H1 (cell line): Measurements from ENCODE around the gene PCED1B. TPM values are rescaled to one million over a fixed set of nuclear protein-coding genes. Genes with fewer than 3 reads are reported as not detected.

Source experiments
- CTCF ChIA-PET: fragments of 300-600 bp; sonication (Branson Sonifier 250); formaldehyde crosslinking; loops from one replicate; lab custom pipeline; 2021; ENCODE audit not compliant: partially characterized antibody; lab: Charles Lee
- POLR2A ChIA-PET: fragments of 300-600 bp; sonication (Branson Sonifier 250); formaldehyde crosslinking; loops from one replicate; lab custom pipeline; 2021; ENCODE audit warnings: inconsistent platforms; ENCODE audit not compliant: partially characterized antibody; lab: Charles Lee
- DNase-seq, 2 experiments: peaks; one replicate each; pipeline versions ENCODE4 v3.0.0 to v3.0.0-alpha.2; 2010 to 2022; ENCODE audit warnings: low spot score in 2 of 2, low read depth in 1 of 2, mixed read lengths in 1 of 2
- FAIRE-seq: peaks from 2 replicates; lab custom pipeline; 2011; peaks lifted over from hg19 to GRCh38; lab: Jason Lieb, UNC
- H2AFZ ChIP-seq: 2 replicates; pipeline ENCODE4 v1.8.1; 2012; ENCODE audit warnings: low read length, inconsistent platforms
- H2AK5ac ChIP-seq: 2 replicates; pipeline ENCODE4 v1.6.1; 2013; ENCODE audit warnings: low read depth, low read length
- H2BK120ac ChIP-seq: replicated peaks from 2 replicates; pipeline ENCODE3; 2013; ENCODE audit warnings: low read depth, low read length, inconsistent platforms
- H2BK12ac ChIP-seq: 2 replicates; pipeline ENCODE4 v1.6.1; 2013; ENCODE audit warnings: low read depth, low read length
- H2BK15ac ChIP-seq: 2 replicates; pipeline ENCODE4 v1.6.1; 2013; ENCODE audit warnings: low read length
- H2BK20ac ChIP-seq: 2 replicates; pipeline ENCODE4 v1.6.1; 2013; ENCODE audit warnings: low read length
- H2BK5ac ChIP-seq: 2 replicates; pipeline ENCODE4 v1.6.1; 2013; ENCODE audit warnings: low read depth, low read length
- H3K14ac ChIP-seq: 2 replicates; pipeline ENCODE4 v1.6.1; 2013; ENCODE audit warnings: inconsistent platforms; ENCODE audit not compliant: insufficient read length
- H3K18ac ChIP-seq: 2 replicates; pipeline ENCODE4 v1.6.1; 2013; ENCODE audit warnings: low read length; ENCODE audit errors: extremely low read depth
- H3K23ac ChIP-seq: 2 replicates; pipeline ENCODE4 v1.6.1; 2013; ENCODE audit warnings: inconsistent platforms; ENCODE audit not compliant: insufficient read length
- H3K23me2 ChIP-seq: 2 replicates; pipeline ENCODE4 v1.6.1; 2013; ENCODE audit warnings: low read depth, low read length
- H3K27ac ChIP-seq: 2 replicates; pipeline ENCODE4 v1.6.1; 2011; ENCODE audit warnings: low read depth, low read length, inconsistent platforms
- H3K27me3 ChIP-seq, 4 experiments: replicated peaks in 1 of 4; 1 replicate in 1 of 4; 2 replicates in 3 of 4; pipeline versions ENCODE4 v1.6.1 to v1.8.1; 2011 to 2013; ENCODE audit warnings: low read length in 3 of 4, mild to moderate bottlenecking in 3 of 4, inconsistent platforms in 2 of 4, mixed read lengths in 2 of 4, moderate library complexity in 1 of 4; ENCODE audit not compliant: control insufficient read depth in 3 of 4, insufficient read depth in 3 of 4; ENCODE audit errors: extremely low read depth in 1 of 4
- H3K36me3 ChIP-seq, 4 experiments: 2 replicates each; pipeline versions ENCODE4 v1.6.1 to v1.8.1; 2011 to 2013; ENCODE audit warnings: mild to moderate bottlenecking in 4 of 4, low read length in 3 of 4, moderate library complexity in 2 of 4, control low read depth in 1 of 4, inconsistent platforms in 1 of 4; ENCODE audit not compliant: insufficient read depth in 4 of 4, control insufficient read depth in 2 of 4
- H3K4ac ChIP-seq: replicated peaks from 2 replicates; pipeline ENCODE3; 2013; ENCODE audit warnings: low read length, low read depth, mixed read lengths, inconsistent platforms; ENCODE audit not compliant: insufficient read length
- H3K4me1 ChIP-seq, 4 experiments: replicated peaks in 1 of 4; 1 replicate in 1 of 4; 2 replicates in 3 of 4; pipeline versions ENCODE4 v1.6.1 to v1.8.1; 2011 to 2013; ENCODE audit warnings: low read length in 3 of 4, inconsistent platforms in 2 of 4, mixed read lengths in 1 of 4; ENCODE audit not compliant: insufficient read depth in 4 of 4, control insufficient read depth in 3 of 4
- H3K4me2 ChIP-seq, 2 experiments: 2 replicates each; pipeline versions ENCODE4 v1.6.1 to v1.8.1; 2011 to 2013; ENCODE audit warnings: low read depth in 2 of 2, low read length in 2 of 2, control low read depth in 1 of 2, inconsistent platforms in 1 of 2, mild to moderate bottlenecking in 1 of 2; ENCODE audit not compliant: insufficient read depth in 1 of 2
- H3K4me3 ChIP-seq, 4 experiments: fragments of 200-600, 300-600 bp in 1 of 4; sonication (generic), shearing (Covaris generic), sonication (Bioruptor Twin) in 1 of 4; 2 replicates each; pipeline versions ENCODE4 v1.5.1 to v1.8.1; 2011 to 2016; ENCODE audit warnings: low read length in 4 of 4, low read depth in 3 of 4, control low read depth in 2 of 4, inconsistent platforms in 2 of 4, mild to moderate bottlenecking in 2 of 4, mixed read lengths in 1 of 4, moderate library complexity in 1 of 4; ENCODE audit not compliant: insufficient read depth in 2 of 4; ENCODE audit errors: extremely low read depth in 1 of 4
- H3K56ac ChIP-seq: replicated peaks from 2 replicates; pipeline ENCODE3; 2013; ENCODE audit warnings: low read depth, mild to moderate bottlenecking, mixed read lengths, low read length, inconsistent platforms; ENCODE audit not compliant: insufficient read length
- H3K79me1 ChIP-seq: 2 replicates; pipeline ENCODE4 v1.6.1; 2013; ENCODE audit warnings: low read depth, low read length, control low read depth
- H3K79me2 ChIP-seq, 2 experiments: 2 replicates each; pipeline versions ENCODE4 v1.6.1 to v1.8.1; 2012 to 2013; ENCODE audit warnings: low read length in 2 of 2, mild to moderate bottlenecking in 2 of 2, inconsistent platforms in 1 of 2; ENCODE audit not compliant: insufficient read depth in 2 of 2, control insufficient read depth in 1 of 2
- H3K9ac ChIP-seq, 4 experiments: replicated peaks in 1 of 4; 1 replicate in 1 of 4; 2 replicates in 3 of 4; pipeline versions ENCODE4 v1.6.1 to v1.8.1; 2011 to 2013; ENCODE audit warnings: low read depth in 3 of 4, low read length in 3 of 4, control low read depth in 2 of 4, mild to moderate bottlenecking in 2 of 4, moderate library complexity in 2 of 4, inconsistent platforms in 1 of 4; ENCODE audit errors: extremely low read depth in 1 of 4
- H3K9me3 ChIP-seq, 2 experiments: 2 replicates each; pipeline versions ENCODE4 v1.6.1 to v1.8.1; 2012 to 2013; ENCODE audit warnings: mild to moderate bottlenecking in 2 of 2, moderate library complexity in 2 of 2, control low read depth in 1 of 2, inconsistent platforms in 1 of 2, low read depth in 1 of 2, low read length in 1 of 2, mixed read lengths in 1 of 2; ENCODE audit not compliant: insufficient read depth in 2 of 2
- H4K20me1 ChIP-seq, 2 experiments: replicated peaks in 1 of 2; 2 replicates each; pipeline versions ENCODE3 to v1.8.1; 2011 to 2013; ENCODE audit warnings: inconsistent platforms in 2 of 2, low read length in 2 of 2, mild to moderate bottlenecking in 1 of 2; ENCODE audit not compliant: insufficient read depth in 2 of 2, control insufficient read depth in 1 of 2
- H4K5ac ChIP-seq: 2 replicates; pipeline ENCODE4 v1.6.1; 2013; ENCODE audit warnings: low read length, low read depth, mixed read lengths, inconsistent platforms; ENCODE audit not compliant: insufficient read length
- H4K8ac ChIP-seq: 2 replicates; pipeline ENCODE4 v1.8.0; 2013; ENCODE audit warnings: mild to moderate bottlenecking, moderate library complexity, low read length, inconsistent platforms; ENCODE audit not compliant: insufficient read depth; ENCODE audit errors: extremely low read depth
- H4K91ac ChIP-seq: replicated peaks from 2 replicates; pipeline ENCODE3; 2013; ENCODE audit warnings: low read length, mixed read lengths, inconsistent platforms; ENCODE audit not compliant: insufficient read length
- CTBP2 ChIP-seq: IDR thresholded peaks from 2 replicates; pipeline ENCODE4 v1.7.0; 2011; ENCODE audit warnings: borderline replicate concordance, mild to moderate bottlenecking, moderate library complexity, mixed read lengths, low read length; ENCODE audit not compliant: insufficient read depth, insufficient read length
- HDAC6 ChIP-seq: IDR thresholded peaks from one replicate; pipeline ENCODE4 v1.7.1; 2012; ENCODE audit warnings: low read depth, mild to moderate bottlenecking, inconsistent platforms, low read length, moderate library complexity
- WGBS, 2 experiments: shearing (Covaris generic) in 1 of 2; methylation state at CpG; one replicate each; pipeline versions ENCODE4 v1.1.6 to v1.1.7; 2013 to 2015; ENCODE audit warnings: low lambda C conversion rate in 2 of 2, mixed read lengths in 2 of 2, inconsistent platforms in 1 of 2, low coverage in 1 of 2, missing lambda C conversion rate in 1 of 2; ENCODE audit not compliant: insufficient replicate concordance in 2 of 2, insufficient coverage in 1 of 2, insufficient read length in 1 of 2; ENCODE audit errors: extremely low coverage in 1 of 2, missing lambda C conversion rate in 1 of 2; 5-methylcytosine and 5-hydroxymethylcytosine counted together
- polyA plus RNA-seq, 7 experiments: library from polyadenylated mRNA; depleted of rRNA in 3 of 7; stranded (reverse) in 5 of 7; unstranded in 2 of 7; fragments of >200 nt in 5 of 7; fragments of 200-250 nt in 2 of 7; gene quantifications; 1 replicate in 5 of 7; 2 replicates in 1 of 7; 4 replicates in 1 of 7; pipeline versions ENCODE4 v1.2.1 to v1.2.3, GENCODE V29; 2011 to 2013; ENCODE audit warnings: missing spikeins in 2 of 7, mixed read lengths in 2 of 7
- total RNA-seq: library from RNA; stranded (reverse); fragmentation: NEBNext Ultra II Directional; extraction: Animal tissue kit (Norgen Biotek cat#: 25700); gene quantifications from 2 replicates; pipeline ENCODE4 v1.2.1, GENCODE V29; 2021
- TF ChIP-seq, protein P1 (sequence below): IDR thresholded peaks from 2 replicates; pipeline ENCODE4 v1.6.1; 2011; ENCODE audit warnings: low read length, improper control_type of control experiment

Gene PCED1B
- total and polyA plus RNA-seq, 2 of the 8 experiments (the other 6 are each of a cell fraction or from before 2014, with no cell fraction given), result 4.7 to 5.4 TPM

DNA sequence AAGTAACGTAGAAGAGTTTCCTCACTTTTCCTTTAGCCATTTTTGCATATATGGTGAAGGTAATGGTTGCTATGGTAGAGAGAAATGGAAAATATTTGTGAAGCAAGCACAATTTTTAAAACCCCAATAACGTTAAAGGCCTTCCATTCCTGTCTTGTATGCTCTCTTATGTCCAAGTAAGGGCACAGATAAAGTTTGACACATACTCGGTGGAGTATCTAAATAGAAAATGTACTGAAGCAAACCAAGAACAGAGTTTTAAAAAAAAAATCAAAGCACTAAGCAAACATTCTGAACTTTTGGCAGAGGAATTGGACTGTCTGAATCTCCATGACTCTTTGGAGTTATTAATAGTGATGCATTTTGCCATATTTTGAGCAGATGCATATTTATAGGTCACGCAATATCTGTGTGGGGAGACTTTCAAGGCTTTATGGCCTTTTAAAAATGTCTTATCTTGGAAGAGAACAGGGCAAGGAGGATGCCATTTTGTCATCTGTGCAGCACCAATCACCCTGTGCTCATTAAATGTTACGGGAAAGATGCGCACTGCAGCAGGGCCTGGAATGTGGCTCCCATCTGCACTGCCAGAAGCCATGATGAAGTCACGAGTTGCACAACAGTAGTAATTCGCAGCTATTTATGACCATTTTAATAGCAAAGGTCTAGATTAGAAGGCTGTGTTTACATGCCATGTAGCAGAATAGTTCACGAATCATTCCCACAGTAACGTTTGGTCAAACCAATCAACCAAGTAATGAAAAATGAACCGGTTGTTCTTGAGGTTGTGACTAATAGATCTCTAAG is 23.6 kb downstream of the PCED1B start:
- no peak for FAIRE-seq
- H2BK120ac ChIP-seq, result no peak overlapping the region
- DNase-seq, result no peak
- no peak for TF ChIP-seq CTBP2
- TF ChIP-seq, protein P1, sequence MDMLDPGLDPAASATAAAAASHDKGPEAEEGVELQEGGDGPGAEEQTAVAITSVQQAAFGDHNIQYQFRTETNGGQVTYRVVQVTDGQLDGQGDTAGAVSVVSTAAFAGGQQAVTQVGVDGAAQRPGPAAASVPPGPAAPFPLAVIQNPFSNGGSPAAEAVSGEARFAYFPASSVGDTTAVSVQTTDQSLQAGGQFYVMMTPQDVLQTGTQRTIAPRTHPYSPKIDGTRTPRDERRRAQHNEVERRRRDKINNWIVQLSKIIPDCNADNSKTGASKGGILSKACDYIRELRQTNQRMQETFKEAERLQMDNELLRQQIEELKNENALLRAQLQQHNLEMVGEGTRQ, result no peak
- no peak for TF ChIP-seq HDAC6
- no peak overlapping the region for H2AFZ ChIP-seq
- no peaks in the 10 kb centered on the region for H3K79me1 ChIP-seq
- no peak overlapping the region for H4K5ac ChIP-seq
- H2BK15ac ChIP-seq, result no peak overlapping the region
- POLR2A ChIA-PET, result no interaction called here
- H3K18ac ChIP-seq, result no peak overlapping the region
- no peaks in the 10 kb centered on the region for H3K27me3 ChIP-seq
- H3K9me3 ChIP-seq, result no peaks in the 10 kb centered on the region
- H3K27ac ChIP-seq, result no peak overlapping the region
- no peak overlapping the region for H3K14ac ChIP-seq
- H2AK5ac ChIP-seq, result no peak overlapping the region
- no peak overlapping the region for H3K4ac ChIP-seq
- no peak overlapping the region for H4K91ac ChIP-seq
- H3K23me2 ChIP-seq, result no peaks in the 10 kb centered on the region
- H3K9ac ChIP-seq, result no peak overlapping the region
- no peak overlapping the region for H2BK5ac ChIP-seq
- H3K23ac ChIP-seq, result no peak overlapping the region
- H3K4me2 ChIP-seq, result no peak overlapping the region
- H3K79me2 ChIP-seq, result no peaks in the 10 kb centered on the region
- CTCF ChIA-PET, result interaction anchor here (1.3 kb wide), 1 partner anchor 9 kb away, joined by 4 read pairs; no protein-coding TSS in a partner anchor
- H3K36me3 ChIP-seq, result no peaks in the 10 kb centered on the region
- no peak overlapping the region for H2BK20ac ChIP-seq
- no peak overlapping the region for H3K4me3 ChIP-seq
- no peaks in the 10 kb centered on the region for H4K20me1 ChIP-seq
- peaks cover 0 to 2% (median 0%) of the 10 kb centered on the region in 4 experiments; a peak in 1 of 7 replicates for H3K4me1 ChIP-seq
- H2BK12ac ChIP-seq, result no peak overlapping the region
- no peak overlapping the region for H3K56ac ChIP-seq
- H4K8ac ChIP-seq, result no peak overlapping the region
- 87% methylated on average over 11 of the region's 11 CpGs; no CpG with 5 or more reads in 1 of the 2 experiments for WGBS, 2 experiments
